ENCODE results near the gene PCED1A. TPM values are rescaled to one million over a fixed set of nuclear protein-coding genes. Genes with fewer than 3 reads are reported as not detected.

The PCED1A gene
- total and polyA plus RNA-seq, 9 of the 15 experiments (the other 6 are each of a cell fraction or from before 2014, with no cell fraction given): 1.5 to 11.5 (median 5.9) TPM

GRCh38 chr20:2873010-2873746 lies 32.7 kb upstream of the PCED1A start, which contains the start of gene PTPRA (continued):
- TF ChIP-seq FOXM1 (IDR thresholded peaks at IDR 0.05; ENCODE audit: low read depth): no peak
- TF ChIP-seq FOXM1 (CRISPR knock-in tag; IDR thresholded peaks at IDR 0.05; ENCODE audit: low read depth): no peak
- no peak for TF ChIP-seq PHF21A (IDR thresholded peaks at IDR 0.05; ENCODE audit: borderline replicate concordance, low read depth)
- peak; percentile 47; the same call in 1 of the 2 replicates for TF ChIP-seq SP1 (CRISPR knock-in tag; IDR thresholded peaks at IDR 0.05)
- no peak for TF ChIP-seq GABPB2 (CRISPR knock-in tag; conservative IDR thresholded peaks at IDR 0.05)
- TF ChIP-seq FOS (IDR thresholded peaks at IDR 0.05; ENCODE audit: extremely low read depth, insufficient read length): no peak
- no peak for TF ChIP-seq SETDB1 (IDR thresholded peaks at IDR 0.05; ENCODE audit: low read length)
- no peak for TF ChIP-seq STAT6 (CRISPR knock-in tag; IDR thresholded peaks at IDR 0.05)
- peak; percentile 43; the same call in 1 of the 2 replicates for TF ChIP-seq NR3C1 (CRISPR knock-in tag; IDR thresholded peaks at IDR 0.05)
- TF ChIP-seq SIX5 (IDR thresholded peaks at IDR 0.05; ENCODE audit: borderline replicate concordance in 1 of 2, insufficient read depth in 1 of 2, low read depth in 1 of 2, low read length in 2 of 2): no peak
- TF ChIP-seq ZZZ3 (IDR thresholded peaks at IDR 0.05): no peak
- no peak for TF ChIP-seq ZNF79 (CRISPR knock-in tag; IDR thresholded peaks at IDR 0.05; ENCODE audit: low read depth)
- TF ChIP-seq LARP7 (IDR thresholded peaks at IDR 0.05): no peak
- no peak for TF ChIP-seq TCF15 (CRISPR knock-in tag; IDR thresholded peaks at IDR 0.05)
- no peak for TF ChIP-seq NR0B1 (IDR thresholded peaks at IDR 0.05; ENCODE audit: partially characterized antibody)
- no peak for TF ChIP-seq SP2 (IDR thresholded peaks at IDR 0.05; ENCODE audit: extremely low read depth, low read depth, low read length, poor library complexity, severe bottlenecking)
- no peak for TF ChIP-seq ZBTB26 (CRISPR knock-in tag; IDR thresholded peaks at IDR 0.05)
- TF ChIP-seq POLR2A (conservative IDR thresholded peaks at IDR 0.05): peak; percentile 98
- TF ChIP-seq GATAD2A (IDR thresholded peaks at IDR 0.05): no peak
- TF ChIP-seq FOXK2 (conservative IDR thresholded peaks at IDR 0.05 in 1 of 2, IDR thresholded peaks at IDR 0.05 in 1 of 2; ENCODE audit: low read depth in 2 of 2): 0 out of 4 replicates have a peak, but pooled peaks of 1 of the 2 experiments have one; percentile 6
- TF ChIP-seq SMARCC2 (IDR thresholded peaks at IDR 0.05; ENCODE audit: low read depth): no peak
- no peak for TF ChIP-seq SOX6 (IDR thresholded peaks at IDR 0.05)
- TF ChIP-seq TSC22D4 (tag; IDR thresholded peaks at IDR 0.05): no peak
- TF ChIP-seq ZNF77 (CRISPR knock-in tag; IDR thresholded peaks at IDR 0.05): no peak
- no peak for TF ChIP-seq DMBX1 (CRISPR knock-in tag; IDR thresholded peaks at IDR 0.05; ENCODE audit: borderline replicate concordance)
- no peak for TF ChIP-seq FOXK1 (CRISPR knock-in tag; IDR thresholded peaks at IDR 0.05; ENCODE audit: borderline replicate concordance)
